Measurements from ENCODE around the gene RPN1. TPM values are rescaled to one million over a fixed set of nuclear protein-coding genes. Genes with fewer than 3 reads are reported as not detected.

Gene RPN1
- total RNA-seq, 2 donors from 2014 or later = 126 to 133 TPM

- no peak overlapping the region for H3K4me3 ChIP-seq
- H3K9me3 ChIP-seq = no peaks in the 10 kb centered on the region
- TF ChIP-seq, protein P1, sequence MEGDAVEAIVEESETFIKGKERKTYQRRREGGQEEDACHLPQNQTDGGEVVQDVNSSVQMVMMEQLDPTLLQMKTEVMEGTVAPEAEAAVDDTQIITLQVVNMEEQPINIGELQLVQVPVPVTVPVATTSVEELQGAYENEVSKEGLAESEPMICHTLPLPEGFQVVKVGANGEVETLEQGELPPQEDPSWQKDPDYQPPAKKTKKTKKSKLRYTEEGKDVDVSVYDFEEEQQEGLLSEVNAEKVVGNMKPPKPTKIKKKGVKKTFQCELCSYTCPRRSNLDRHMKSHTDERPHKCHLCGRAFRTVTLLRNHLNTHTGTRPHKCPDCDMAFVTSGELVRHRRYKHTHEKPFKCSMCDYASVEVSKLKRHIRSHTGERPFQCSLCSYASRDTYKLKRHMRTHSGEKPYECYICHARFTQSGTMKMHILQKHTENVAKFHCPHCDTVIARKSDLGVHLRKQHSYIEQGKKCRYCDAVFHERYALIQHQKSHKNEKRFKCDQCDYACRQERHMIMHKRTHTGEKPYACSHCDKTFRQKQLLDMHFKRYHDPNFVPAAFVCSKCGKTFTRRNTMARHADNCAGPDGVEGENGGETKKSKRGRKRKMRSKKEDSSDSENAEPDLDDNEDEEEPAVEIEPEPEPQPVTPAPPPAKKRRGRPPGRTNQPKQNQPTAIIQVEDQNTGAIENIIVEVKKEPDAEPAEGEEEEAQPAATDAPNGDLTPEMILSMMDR (IDR thresholded peaks at IDR 0.05) = no peak
- TF ChIP-seq POLR2A (IDR thresholded peaks at IDR 0.05) = no peak
- no peak overlapping the region for H3K27ac ChIP-seq
- DNase-seq (no peak), ATAC-seq (no peak)
- no peaks in the 10 kb centered on the region for H3K27me3 ChIP-seq
- no peaks in the 10 kb centered on the region for H3K36me3 ChIP-seq (replicated peaks in 1 of 2; ENCODE audit: insufficient read depth in 1 of 2, low read depth in 2 of 2)
- H3K4me1 ChIP-seq = no peaks in the 10 kb centered on the region
- intact Hi-C loops (cut with DNase I) = loop anchor here (10.0 kb wide), 2 partner anchors 157 to 287 kb away; no protein-coding TSS in a partner anchor
These were observed 69.1 kb downstream of the RPN1 start for GRCh38 chr3:128581566-128581965.

DNA sequence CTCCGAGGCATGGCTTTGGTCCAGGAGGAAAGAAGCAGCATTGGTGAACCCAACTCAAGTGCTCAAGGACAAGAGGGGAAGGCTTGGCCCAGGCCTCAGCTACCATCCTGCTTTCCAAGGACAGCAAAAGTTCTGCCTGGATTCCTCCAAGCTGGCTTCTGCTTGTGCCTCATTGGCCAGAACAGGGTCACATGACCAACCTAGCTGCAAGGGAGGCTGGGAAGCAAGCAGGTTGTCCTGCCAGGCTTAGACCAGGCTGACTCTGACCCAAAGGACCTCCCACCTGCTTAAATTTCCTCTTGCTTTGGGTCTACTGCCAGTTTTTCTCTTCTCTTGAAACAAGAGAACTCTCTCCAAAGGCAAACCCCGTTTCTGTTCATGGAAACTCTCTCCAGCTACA, 70.7 kb downstream of the RPN1 start:
- WGBS, 2 donors = 63 to 79% methylated on average over 2 of the region's 2 CpGs

DNA sequence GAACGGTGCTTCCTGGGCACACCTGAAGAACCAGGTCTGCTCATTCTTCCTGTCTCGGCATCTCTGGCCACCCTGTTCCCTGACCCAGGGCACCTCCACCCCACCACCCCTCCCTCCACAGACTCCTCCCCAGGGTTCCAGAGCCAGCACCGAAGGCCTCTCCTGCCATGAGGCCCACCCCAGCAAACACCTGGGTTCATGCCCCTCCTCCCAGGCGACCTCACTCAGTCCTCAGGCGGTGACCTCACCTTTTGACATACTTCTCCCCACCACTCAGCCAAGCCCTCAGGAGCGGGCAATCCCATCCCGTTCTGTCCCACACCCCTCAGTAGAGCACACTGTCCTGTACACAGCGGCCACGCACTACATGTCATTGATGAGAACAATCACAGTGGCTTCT, 72.3 kb downstream of the RPN1 start:
- TF ChIP-seq, protein P1 (IDR thresholded peaks at IDR 0.05) = no peak
- TF ChIP-seq POLR2A (IDR thresholded peaks at IDR 0.05) = no peak
- no peak for ATAC-seq

More for the DNA sequence above, 70.7 kb downstream of the RPN1 start:
- no peak overlapping the region for H3K4me3 ChIP-seq
- DNase-seq (no peak), ATAC-seq (no peak)
- no peaks in the 10 kb centered on the region for H3K27me3 ChIP-seq
- TF ChIP-seq, protein P1 (IDR thresholded peaks at IDR 0.05) = no peak
- TF ChIP-seq POLR2A (IDR thresholded peaks at IDR 0.05) = no peak
- H3K27ac ChIP-seq = no peak overlapping the region
- H3K4me1 ChIP-seq = no peaks in the 10 kb centered on the region
- intact Hi-C loops (cut with DNase I) = loop anchor here (10.0 kb wide), 2 partner anchors 155 to 285 kb away; no protein-coding TSS in a partner anchor
- no peaks in the 10 kb centered on the region for H3K36me3 ChIP-seq (replicated peaks in 1 of 2; ENCODE audit: insufficient read depth in 1 of 2, low read depth in 2 of 2)
- H3K9me3 ChIP-seq = no peaks in the 10 kb centered on the region

DNA sequence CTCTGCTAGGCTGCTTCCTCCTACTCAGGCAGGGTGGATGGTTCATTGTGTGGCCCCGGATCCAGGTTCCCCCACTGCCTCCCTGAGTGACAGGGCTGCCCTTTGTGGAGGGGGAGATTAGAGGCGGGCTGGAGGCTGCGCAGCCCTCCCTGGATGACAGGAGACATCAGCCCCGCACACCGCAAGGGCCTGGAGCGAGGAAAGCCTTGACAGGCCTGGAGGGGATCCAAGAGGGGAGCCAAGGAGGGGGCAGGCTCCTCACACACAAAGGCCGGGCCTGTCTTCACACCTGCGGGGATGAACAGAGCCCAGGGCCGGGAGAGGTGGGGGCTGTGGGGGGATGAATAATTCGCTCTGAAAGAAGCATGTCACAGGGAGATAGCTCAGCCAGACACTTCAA, 72.9 kb downstream of the RPN1 start:
- 53 to 78% methylated on average over 9 of the region's 10 CpGs for WGBS, 2 donors
- Histone ChIP-seq H3K27me3 (no peaks in the 10 kb centered on the region), H3K36me3 (replicated peaks in 1 of 2; ENCODE audit: insufficient read depth in 1 of 2, low read depth in 2 of 2) (no peaks in the 10 kb centered on the region), H3K4me3 (no peak overlapping the region), H3K27ac (no peak overlapping the region), H3K4me1 (no peaks in the 10 kb centered on the region), H3K9me3 (no peaks in the 10 kb centered on the region)
- TF ChIP-seq, protein P1 (IDR thresholded peaks at IDR 0.05) = no peak
- no peak for TF ChIP-seq POLR2A (IDR thresholded peaks at IDR 0.05)
- DNase-seq (no peak), ATAC-seq (no peak)
- intact Hi-C loops (cut with DNase I) = no loop called here

More for the DNA sequence above, 72.3 kb downstream of the RPN1 start:
- Histone ChIP-seq H3K27ac (no peak overlapping the region), H3K27me3 (no peaks in the 10 kb centered on the region), H3K4me3 (no peak overlapping the region), H3K36me3 (replicated peaks in 1 of 2; ENCODE audit: insufficient read depth in 1 of 2, low read depth in 2 of 2) (no peaks in the 10 kb centered on the region), H3K4me1 (no peaks in the 10 kb centered on the region), H3K9me3 (no peaks in the 10 kb centered on the region)
- DNase-seq = no peak
- intact Hi-C loops (cut with DNase I) = no loop called here
- WGBS, 2 donors = 89 to 90% methylated on average over 7 to 9 of the region's 9 CpGs

GRCh38 chr3:128576290-128576689, 74.3 kb downstream of the RPN1 start:
- no peak overlapping the region for H3K27ac ChIP-seq
- H3K4me3 ChIP-seq = no peak overlapping the region
- no peaks in the 10 kb centered on the region for H3K9me3 ChIP-seq
- no peak for DNase-seq
- no peaks in the 10 kb centered on the region for H3K27me3 ChIP-seq
- intact Hi-C loops (cut with DNase I) = no loop called here
- TF ChIP-seq, protein P1 (IDR thresholded peaks at IDR 0.05) = no peak
- no peak for TF ChIP-seq POLR2A (IDR thresholded peaks at IDR 0.05)
- ATAC-seq = no peak
- H3K4me1 ChIP-seq = no peaks in the 10 kb centered on the region
- WGBS, 2 donors = 75 to 82% methylated on average over 9 to 10 of the region's 10 CpGs
- H3K36me3 ChIP-seq (replicated peaks in 1 of 2; ENCODE audit: insufficient read depth in 1 of 2, low read depth in 2 of 2) = no peaks in the 10 kb centered on the region
